ENCODE results near the gene FBXO15.

DNA sequence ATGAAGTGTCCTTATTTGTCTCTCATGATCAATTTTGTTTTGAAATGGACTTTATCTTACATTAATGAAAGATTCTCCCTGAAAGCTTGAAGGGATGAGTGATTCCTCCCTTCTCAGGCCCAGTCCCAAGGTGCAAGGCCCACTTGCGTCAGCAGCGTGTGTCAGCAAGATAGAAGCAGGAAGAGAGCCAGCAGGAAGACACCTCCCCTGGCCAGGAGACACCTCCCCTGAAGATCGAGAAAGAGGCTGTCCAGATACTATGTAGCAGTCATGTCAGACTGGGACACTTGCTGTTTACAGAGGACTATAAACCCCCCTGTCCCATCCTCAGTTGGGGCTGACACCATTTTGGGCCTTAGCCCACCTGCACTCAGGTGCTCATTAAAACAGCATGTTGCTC lies 39.0 kb upstream of the FBXO15 start:
- TF ChIP-seq, protein P1, sequence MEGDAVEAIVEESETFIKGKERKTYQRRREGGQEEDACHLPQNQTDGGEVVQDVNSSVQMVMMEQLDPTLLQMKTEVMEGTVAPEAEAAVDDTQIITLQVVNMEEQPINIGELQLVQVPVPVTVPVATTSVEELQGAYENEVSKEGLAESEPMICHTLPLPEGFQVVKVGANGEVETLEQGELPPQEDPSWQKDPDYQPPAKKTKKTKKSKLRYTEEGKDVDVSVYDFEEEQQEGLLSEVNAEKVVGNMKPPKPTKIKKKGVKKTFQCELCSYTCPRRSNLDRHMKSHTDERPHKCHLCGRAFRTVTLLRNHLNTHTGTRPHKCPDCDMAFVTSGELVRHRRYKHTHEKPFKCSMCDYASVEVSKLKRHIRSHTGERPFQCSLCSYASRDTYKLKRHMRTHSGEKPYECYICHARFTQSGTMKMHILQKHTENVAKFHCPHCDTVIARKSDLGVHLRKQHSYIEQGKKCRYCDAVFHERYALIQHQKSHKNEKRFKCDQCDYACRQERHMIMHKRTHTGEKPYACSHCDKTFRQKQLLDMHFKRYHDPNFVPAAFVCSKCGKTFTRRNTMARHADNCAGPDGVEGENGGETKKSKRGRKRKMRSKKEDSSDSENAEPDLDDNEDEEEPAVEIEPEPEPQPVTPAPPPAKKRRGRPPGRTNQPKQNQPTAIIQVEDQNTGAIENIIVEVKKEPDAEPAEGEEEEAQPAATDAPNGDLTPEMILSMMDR (conservative IDR thresholded peaks at IDR 0.05), result no peak
- TF ChIP-seq EZH2 (IDR thresholded peaks at IDR 0.05; ENCODE audit: low read depth), result no peak

All from PC-9 (cell line).